Prostate gland (tissue), 2 donors: ENCODE results near the gene SLFN5. TPM values are rescaled to one million over a fixed set of nuclear protein-coding genes. Genes with fewer than 3 reads are reported as not detected.
"Not testable (repeated sequence)": the region's sequence is repeated elsewhere in the genome, so short reads cannot be mapped to it uniquely, and the experiment has no call there.

Experiments
- DNase-seq: peaks from one replicate; pipeline ENCODE4 v3.0.0-alpha.2; 2019; ENCODE audit warnings: low spot score
- H3K27ac ChIP-seq, 2 donors: fragments of 200-600 bp; sonication (generic); 2 replicates each; pipeline ENCODE4 v1.5.1; 2017 to 2019
- H3K27me3 ChIP-seq: fragments of 200-600 bp; sonication (generic); replicated peaks from 2 replicates; pipeline ENCODE4 v1.5.1; 2019; ENCODE audit not compliant: insufficient read depth
- H3K36me3 ChIP-seq, 2 donors: fragments of 200-600 bp; sonication (generic); 1 replicate in 1 of 2; 2 replicates in 1 of 2; pipeline versions ENCODE4 v1.5.1 to v1.8.1; 2017 to 2019
- H3K4me1 ChIP-seq: fragments of 200-600 bp; sonication (generic); replicated peaks from 2 replicates; pipeline ENCODE4 v1.5.1; 2019
- H3K4me3 ChIP-seq, 2 donors: fragments of 200-600 bp; sonication (generic); 2 replicates each; pipeline ENCODE4 v1.5.1; 2017 to 2019
- H3K9me3 ChIP-seq: fragments of 200-600 bp; sonication (generic); 2 replicates; pipeline ENCODE4 v1.5.1; 2017
- CTCF ChIP-seq, 4 experiments: fragments of 200-600 bp in 2 of 4; fragments of 450-650 bp in 2 of 4; sonication (generic) in 2 of 4; IDR thresholded peaks; 1 replicate in 3 of 4; 2 replicates in 1 of 4; pipeline ENCODE4 v1.5.1; 2016 to 2019; ENCODE audit warnings: antibody characterized with exemption in 4 of 4, mild to moderate bottlenecking in 2 of 4, moderate library complexity in 2 of 4
- POLR2A ChIP-seq: fragments of 450-650 bp; IDR thresholded peaks from one replicate; pipeline ENCODE4 v1.6.1; 2016; ENCODE audit warnings: antibody characterized with exemption, mild to moderate bottlenecking
- POLR2AphosphoS5 ChIP-seq: sonication (generic); formaldehyde crosslinking; IDR thresholded peaks from one replicate; pipeline ENCODE4 v1.6.1; 2017; ENCODE audit warnings: antibody characterized with exemption
- WGBS: methylation state at CpG from one replicate; pipeline ENCODE4 v1.1.5; 2018; 5-methylcytosine and 5-hydroxymethylcytosine counted together
- intact Hi-C: fragments of 100-400 bp; cut with DNase I; formaldehyde crosslinking; loops from one replicate; pipeline ENCODE4 v1.14.2; 2022
- total RNA-seq, 2 donors: library from RNA; depleted of rRNA; stranded (reverse); fragments of >200 nt; gene quantifications; one replicate each; pipeline ENCODE4 v1.1.0, GENCODE V29; 2016

The SLFN5 gene
- total RNA-seq, 2 donors from 2014 or later: 21.4 to 21.5 TPM

GRCh38 chr17:35294756-35295155, 51.9 kb downstream of the SLFN5 start:
- 58% methylated on average over 1 of the region's 1 CpG for WGBS

GRCh38 chr17:35295686-35296085, 52.8 kb downstream of the SLFN5 start:
- intact Hi-C loops: no loop called here
- WGBS: 87% methylated on average over 1 of the region's 1 CpG

More at GRCh38 chr17:35294756-35295155, 51.9 kb downstream of the SLFN5 start:
- Histone ChIP-seq H3K36me3 (no peaks in the 10 kb centered on the region), H3K4me1 (no peaks in the 10 kb centered on the region), H3K4me3 (no peak overlapping the region), H3K9me3 (no peaks in the 10 kb centered on the region), H3K27ac (no peak overlapping the region), H3K27me3 (no peaks in the 10 kb centered on the region)
- TF ChIP-seq CTCF (IDR thresholded peaks at IDR 0.05): no peak
- TF ChIP-seq POLR2A: no peak
- no peak for TF ChIP-seq POLR2AphosphoS5
- intact Hi-C loops: no loop called here
- DNase-seq: no peak

GRCh38 chr17:35297666-35298065, 54.8 kb downstream of the SLFN5 start:
- H3K36me3 ChIP-seq: no peaks in the 10 kb centered on the region
- H3K27ac ChIP-seq: no peak overlapping the region
- no peaks in the 10 kb centered on the region for H3K9me3 ChIP-seq
- TF ChIP-seq CTCF (IDR thresholded peaks at IDR 0.05) (no peak), POLR2AphosphoS5 (no peak), POLR2A (no peak)
- intact Hi-C loops: no loop called here
- WGBS: 81% methylated on average over 2 of the region's 2 CpGs
- no peak for DNase-seq
- H3K4me3 ChIP-seq: no peak overlapping the region
- no peaks in the 10 kb centered on the region for H3K27me3 ChIP-seq
- H3K4me1 ChIP-seq: no peaks in the 10 kb centered on the region

More at GRCh38 chr17:35295686-35296085, 52.8 kb downstream of the SLFN5 start:
- Histone ChIP-seq H3K4me1 (no peaks in the 10 kb centered on the region), H3K4me3 (no peak overlapping the region), H3K27me3 (no peaks in the 10 kb centered on the region), H3K36me3 (no peaks in the 10 kb centered on the region), H3K9me3 (no peaks in the 10 kb centered on the region), H3K27ac (no peak overlapping the region)
- TF ChIP-seq POLR2A: no peak
- peak; percentile 65 for TF ChIP-seq POLR2AphosphoS5
- DNase-seq: no peak

GRCh38 chr17:35298639-35299038, 55.8 kb downstream of the SLFN5 start:
- intact Hi-C loops: no loop called here
- Histone ChIP-seq H3K27ac (no peak overlapping the region), H3K4me3 (no peak overlapping the region), H3K36me3 (no peaks in the 10 kb centered on the region), H3K27me3 (no peaks in the 10 kb centered on the region), H3K9me3 (no peaks in the 10 kb centered on the region), H3K4me1 (no peaks in the 10 kb centered on the region)
- TF ChIP-seq POLR2A: no peak
- TF ChIP-seq CTCF (IDR thresholded peaks at IDR 0.05): no peak
- TF ChIP-seq POLR2AphosphoS5: no peak
- DNase-seq: no peak

- Histone ChIP-seq H3K36me3 (no peaks in the 10 kb centered on the region), H3K9me3 (no peaks in the 10 kb centered on the region), H3K4me3 (no peak overlapping the region), H3K27ac (no peak overlapping the region), H3K4me1 (no peaks in the 10 kb centered on the region), H3K27me3 (no peaks in the 10 kb centered on the region)
- DNase-seq: peak; percentile 87
- intact Hi-C loops: no loop called here
- 46% methylated on average over 5 of the region's 5 CpGs for WGBS
- TF ChIP-seq POLR2AphosphoS5 (peak; percentile 85), CTCF (IDR thresholded peaks at IDR 0.05) (no peak)
Observed at GRCh38 chr17:35299135-35299534, 56.3 kb downstream of the SLFN5 start.

GRCh38 chr17:35309345-35309744, 66.5 kb downstream of the SLFN5 start:
- H3K36me3 ChIP-seq, H3K27me3 ChIP-seq, DNase-seq, H3K27ac ChIP-seq, intact Hi-C loops, H3K4me3 ChIP-seq, H3K4me1 ChIP-seq, H3K9me3 ChIP-seq: not testable (repeated sequence)
- WGBS: 54% methylated on average over 3 of the region's 3 CpGs
